T-cell (primary cell): ENCODE results near the gene LCLAT1. TPM values are rescaled to one million over a fixed set of nuclear protein-coding genes. Genes with fewer than 3 reads are reported as not detected.

Source experiments
- ATAC-seq, 4 experiments: fragments of 200-7000 bp in 3 of 4; fragments of 150-1000 bp in 1 of 4; cut with Tn5 transposase; replicated peaks in 1 of 4; 1 replicate in 3 of 4; 2 replicates in 1 of 4; pipeline ENCODE4 v1.10.0; 2021; ENCODE audit warnings: moderate library complexity in 3 of 4, mild to moderate bottlenecking in 2 of 4, moderate number of reproducible peaks in 1 of 4
- CTCF ChIA-PET, 2 donors: fragments of 300-600 bp; sonication (Branson Sonifier 250); formaldehyde crosslinking; loops; one replicate each; lab custom pipeline; 2022; ENCODE audit warnings: antibody characterized with exemption in 2 of 2; lab: Charles Lee
- POLR2A ChIA-PET, 2 donors: fragments of 300-600 bp; sonication (Branson Sonifier 250); formaldehyde crosslinking; loops; one replicate each; lab custom pipeline; 2022; ENCODE audit warnings: antibody characterized with exemption in 2 of 2; lab: Charles Lee
- DNase-seq, 35 experiments: peaks; one replicate each; pipeline versions ENCODE4 v3.0.0 to v3.0.0-alpha.2; 2013 to 2023
- H3K27ac ChIP-seq: one replicate; pipeline ENCODE4 v1.5.1; 2013; ENCODE audit warnings: low read length
- H3K27me3 ChIP-seq, 2 experiments: replicated peaks in 1 of 2; 1 replicate in 1 of 2; 2 replicates in 1 of 2; pipeline versions ENCODE4 v1.6.1 to v1.7.0; 2013; ENCODE audit warnings: low read length in 1 of 2, mixed read lengths in 1 of 2; ENCODE audit not compliant: control insufficient read depth in 2 of 2, insufficient read depth in 2 of 2; ENCODE audit errors: extremely low read depth in 1 of 2
- H3K36me3 ChIP-seq, 2 donors: 1 replicate in 1 of 2; 2 replicates in 1 of 2; pipeline versions ENCODE4 v1.6.1 to v1.7.0; 2013; ENCODE audit warnings: low read length in 1 of 2; ENCODE audit not compliant: control insufficient read depth in 2 of 2, insufficient read depth in 1 of 2; ENCODE audit errors: extremely low read depth in 1 of 2
- H3K4me1 ChIP-seq, 2 experiments: 1 replicate in 1 of 2; 2 replicates in 1 of 2; pipeline versions ENCODE4 v1.6.1 to v1.7.0; 2013; ENCODE audit warnings: low read length in 2 of 2, mixed read lengths in 1 of 2; ENCODE audit not compliant: insufficient read depth in 2 of 2, control insufficient read depth in 1 of 2; ENCODE audit errors: extremely low read depth in 1 of 2
- H3K4me3 ChIP-seq, 2 donors: 1 replicate in 1 of 2; 2 replicates in 1 of 2; pipeline versions ENCODE4 v1.5.1 to v1.7.0; 2013; ENCODE audit warnings: mild to moderate bottlenecking in 2 of 2, low read length in 1 of 2, moderate library complexity in 1 of 2; ENCODE audit not compliant: control insufficient read depth in 1 of 2; ENCODE audit errors: extremely low read depth in 1 of 2
- H3K9me3 ChIP-seq: 2 replicates; pipeline ENCODE4 v1.7.0; 2013
- H3K27ac Mint-ChIP-seq, 2 donors: one replicate each; pipeline ENCODE4 v1.8.0; 2020 to 2021; ENCODE audit warnings: mild to moderate bottlenecking in 2 of 2, mixed read lengths in 2 of 2
- H3K27me3 Mint-ChIP-seq, 2 donors: one replicate each; pipeline ENCODE4 v1.8.0; 2021 to 2022; ENCODE audit warnings: mixed read lengths in 2 of 2
- H3K36me3 Mint-ChIP-seq: one replicate; pipeline ENCODE4 v1.8.0; 2021; ENCODE audit warnings: mixed read lengths
- H3K4me1 Mint-ChIP-seq, 3 donors: one replicate each; pipeline ENCODE4 v1.8.0; 2020 to 2022; ENCODE audit warnings: mixed read lengths in 3 of 3, mild to moderate bottlenecking in 1 of 3
- H3K4me3 Mint-ChIP-seq, 3 donors: one replicate each; pipeline ENCODE4 v1.8.0; 2020 to 2022; ENCODE audit warnings: mild to moderate bottlenecking in 3 of 3, mixed read lengths in 3 of 3, moderate library complexity in 3 of 3
- H3K9me3 Mint-ChIP-seq, 3 donors: one replicate each; pipeline ENCODE4 v1.8.0; 2020 to 2022; ENCODE audit warnings: mixed read lengths in 3 of 3
- WGBS: methylation state at CpG from one replicate; pipeline ENCODE4 v1.1.5; 2013; ENCODE audit warnings: missing lambda C conversion rate; ENCODE audit not compliant: insufficient coverage; 5-methylcytosine and 5-hydroxymethylcytosine counted together
- total RNA-seq, 35 experiments: library from RNA in 6 of 35; stranded (reverse) in 6 of 35; fragments of 120-200 nt in 1 of 35; gene quantifications; one replicate each; pipeline versions ENCODE4 v1.2.1 to v1.2.4 and lab custom pipeline; 2013 to 2026

LCLAT1 gene
- total RNA-seq, 5 donors from 2014 or later (not counting 1 experiment from before 2014, with no cell fraction given) = 13.8 to 33.0 (median 19.6) TPM

- Histone ChIP-seq H3K27me3 (no peaks in the 10 kb centered on the region), H3K4me3 (no peak overlapping the region), H3K4me1 (peaks cover 6 to 10% of the 10 kb centered on the region in 2 experiments), H3K9me3 (no peaks in the 10 kb centered on the region), H3K27ac (no peak overlapping the region), H3K36me3 (no peaks in the 10 kb centered on the region)
- H3K4me3 Mint-ChIP-seq = no peak overlapping the region
- peaks cover 14 to 33% (median 27%) of the 10 kb centered on the region in 3 donors for H3K4me1 Mint-ChIP-seq
- H3K36me3 Mint-ChIP-seq = peaks cover 3% of the 10 kb centered on the region
- no CpG with 5 or more reads among the region's 3 CpGs for WGBS
- DNase-seq (no peak), ATAC-seq (no peak)
- H3K27me3 Mint-ChIP-seq = no peaks in the 10 kb centered on the region
- POLR2A ChIA-PET = no interaction called here
- peak overlapping the region in 1 of 2 donors; percentile 65 for H3K27ac Mint-ChIP-seq
- H3K9me3 Mint-ChIP-seq = no peaks in the 10 kb centered on the region
- CTCF ChIA-PET = no interaction called here
Observed at GRCh38 chr2:30439296-30439695, 7.8 kb upstream of the LCLAT1 start.

DNA sequence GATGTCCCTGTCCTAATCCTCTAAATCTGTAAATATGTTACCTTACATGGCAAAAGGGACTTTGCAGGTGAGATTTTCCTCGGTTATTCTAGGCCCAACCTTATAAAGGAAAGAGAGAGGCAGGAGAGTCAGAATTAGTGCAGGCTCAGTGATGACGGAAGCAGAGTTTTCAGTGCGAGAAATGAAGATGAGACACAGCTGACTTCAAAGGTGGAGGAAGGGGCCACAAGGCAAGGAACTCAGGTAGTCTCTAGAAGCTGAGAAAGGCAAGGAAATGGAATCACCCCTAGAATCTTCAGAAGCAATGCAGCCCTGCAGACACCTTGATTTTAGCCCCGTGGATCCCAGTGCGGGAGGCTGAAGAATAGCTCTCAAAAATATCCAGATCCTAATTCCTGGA, 7.2 kb upstream of the LCLAT1 start:
- Histone ChIP-seq H3K27ac (no peak overlapping the region), H3K4me1 (peaks cover 6 to 10% of the 10 kb centered on the region in 2 experiments), H3K36me3 (no peaks in the 10 kb centered on the region), H3K4me3 (no peak overlapping the region), H3K27me3 (no peaks in the 10 kb centered on the region), H3K9me3 (no peaks in the 10 kb centered on the region)
- Mint-ChIP-seq H3K36me3 (peaks cover 3% of the 10 kb centered on the region), H3K9me3 (no peaks in the 10 kb centered on the region), H3K27ac (peak overlapping the region; percentile 47 to 65), H3K4me3 (peak overlapping the region in 1 of 3 donors; percentile 51), H3K27me3 (no peaks in the 10 kb centered on the region), H3K4me1 (peaks cover 14 to 33% (median 27%) of the 10 kb centered on the region in 3 donors)
- 63% methylated on average over 2 of the region's 5 CpGs for WGBS
- peak; percentile 54 to 100 (median 86) for ATAC-seq
- ChIA-PET POLR2A (no interaction called here), CTCF (no interaction called here)
- DNase-seq = peak in 27 of 35 experiments; percentile 6 to 70 (median 32)

DNA sequence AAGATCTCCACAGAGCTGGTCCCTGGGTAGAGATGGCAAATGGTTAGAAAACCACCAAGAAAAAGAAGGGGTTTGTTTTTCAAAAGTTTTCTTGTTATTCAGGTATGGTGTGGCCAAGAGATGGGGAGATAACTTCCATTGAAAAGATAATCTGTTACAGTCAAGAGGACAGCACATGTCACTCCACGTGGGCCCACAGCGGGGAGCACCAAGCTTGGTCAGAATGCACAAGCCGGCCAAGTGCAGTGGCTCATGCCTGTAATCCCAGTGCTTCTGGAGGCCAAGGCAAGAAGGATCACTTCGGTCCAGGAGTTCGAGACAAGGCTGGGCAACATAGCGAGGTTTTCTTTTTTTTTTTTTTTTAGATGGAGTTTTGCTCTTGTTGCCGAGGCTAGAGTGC, 6.0 kb upstream of the LCLAT1 start:
- Histone ChIP-seq H3K27me3 (no peaks in the 10 kb centered on the region), H3K9me3 (no peaks in the 10 kb centered on the region), H3K4me1 (peaks cover 6 to 10% of the 10 kb centered on the region in 2 experiments), H3K36me3 (no peaks in the 10 kb centered on the region), H3K4me3 (no peak overlapping the region), H3K27ac (no peak overlapping the region)
- ATAC-seq (no peak), DNase-seq (no peak)
- Mint-ChIP-seq H3K4me1 (peaks cover 14 to 33% (median 28%) of the 10 kb centered on the region in 3 donors), H3K27ac (peak overlapping the region in 1 of 2 donors; percentile 30), H3K36me3 (peaks cover 3% of the 10 kb centered on the region), H3K27me3 (no peaks in the 10 kb centered on the region), H3K9me3 (no peaks in the 10 kb centered on the region), H3K4me3 (no peak overlapping the region)
- ChIA-PET CTCF (no interaction called here), POLR2A (no interaction called here)
- WGBS = 97% methylated on average over 3 of the region's 7 CpGs

DNA sequence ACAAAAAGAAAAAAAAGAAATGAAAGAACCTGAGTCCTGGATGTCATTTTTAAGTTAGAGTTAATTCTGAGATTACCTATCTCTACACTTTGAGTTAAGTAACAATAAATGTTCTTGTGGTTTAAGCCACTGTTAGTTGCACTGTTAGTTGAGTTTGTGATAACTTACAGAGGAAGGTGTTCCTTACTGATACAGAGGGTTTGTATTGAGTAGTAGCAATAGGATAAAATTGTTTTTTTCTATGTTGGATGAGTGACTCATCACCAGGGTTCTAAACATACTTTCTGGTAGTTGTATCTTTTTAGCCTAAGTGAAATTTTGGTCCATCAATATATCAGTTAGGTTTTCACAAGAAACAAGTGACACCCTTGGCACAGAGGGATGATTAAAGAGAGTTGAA, 4.0 kb upstream of the LCLAT1 start:
- H3K4me1 Mint-ChIP-seq = peaks cover 28 to 45% (median 30%) of the 10 kb centered on the region in 3 donors
- CTCF ChIA-PET = no interaction called here
- H3K4me3 Mint-ChIP-seq = no peak overlapping the region
- H3K27ac ChIP-seq = no peak overlapping the region
- POLR2A ChIA-PET = no interaction called here
- no peaks in the 10 kb centered on the region for H3K9me3 ChIP-seq
- no peak for ATAC-seq
- no peak for DNase-seq
- H3K9me3 Mint-ChIP-seq = no peaks in the 10 kb centered on the region
- H3K36me3 Mint-ChIP-seq = peaks cover 3% of the 10 kb centered on the region
- H3K27me3 Mint-ChIP-seq = no peaks in the 10 kb centered on the region
- H3K4me1 ChIP-seq = peaks cover 16 to 20% of the 10 kb centered on the region in 2 experiments
- no peaks in the 10 kb centered on the region for H3K27me3 ChIP-seq
- H3K36me3 ChIP-seq = no peaks in the 10 kb centered on the region
- H3K27ac Mint-ChIP-seq = no peak overlapping the region
- no peak overlapping the region for H3K4me3 ChIP-seq

GRCh38 chr2:30444273-30444672, 2.8 kb upstream of the LCLAT1 start:
- no CpG with 5 or more reads among the region's 3 CpGs for WGBS
- H3K4me1 ChIP-seq = peaks cover 21 to 23% of the 10 kb centered on the region in 2 experiments
- H3K4me3 ChIP-seq = no peak overlapping the region
- Mint-ChIP-seq H3K9me3 (no peaks in the 10 kb centered on the region), H3K36me3 (peaks cover 3% of the 10 kb centered on the region), H3K27me3 (no peaks in the 10 kb centered on the region), H3K4me3 (no peak overlapping the region), H3K27ac (no peak overlapping the region), H3K4me1 (peaks cover 35 to 47% (median 37%) of the 10 kb centered on the region in 3 donors)
- no peaks in the 10 kb centered on the region for H3K36me3 ChIP-seq
- no peak for ATAC-seq
- H3K9me3 ChIP-seq = no peaks in the 10 kb centered on the region
- no peak for DNase-seq
- CTCF ChIA-PET = no interaction called here
- POLR2A ChIA-PET = no interaction called here
- H3K27ac ChIP-seq = no peak overlapping the region
- no peaks in the 10 kb centered on the region for H3K27me3 ChIP-seq

GRCh38 chr2:30445266-30445821, 1.7 kb upstream of the LCLAT1 start:
- H3K27me3 Mint-ChIP-seq = no peaks in the 10 kb centered on the region
- H3K36me3 Mint-ChIP-seq = peaks cover 3% of the 10 kb centered on the region
- no peak for ATAC-seq
- no peak overlapping the region for H3K27ac Mint-ChIP-seq
- CTCF ChIA-PET = interaction anchor here in 1 of 2 donors (2.8 kb wide), 1 partner anchor 266 kb away, joined by 9 read pairs; no protein-coding TSS in a partner anchor
- DNase-seq = no peak
- Histone ChIP-seq H3K4me1 (peaks cover 16 to 17% of the 10 kb centered on the region in 2 experiments), H3K27ac (no peak overlapping the region), H3K9me3 (no peaks in the 10 kb centered on the region), H3K36me3 (no peaks in the 10 kb centered on the region), H3K4me3 (no peak overlapping the region), H3K27me3 (no peaks in the 10 kb centered on the region)
- POLR2A ChIA-PET = interaction anchor here (0.5 kb wide), 2 partner anchors 214 kb away, joined by 3 to 8 read pairs; no protein-coding TSS in a partner anchor
- WGBS = 100% methylated on average over 4 of the region's 6 CpGs
- H3K4me3 Mint-ChIP-seq = no peak overlapping the region
- peaks cover 28 to 47% (median 33%) of the 10 kb centered on the region in 3 donors for H3K4me1 Mint-ChIP-seq
- H3K9me3 Mint-ChIP-seq = no peaks in the 10 kb centered on the region
